GM23248 (cell line): ENCODE data around the gene HOXD9. TPM values are rescaled to one million over a fixed set of nuclear protein-coding genes. Genes with fewer than 3 reads are reported as not detected.

Experiments
- DNase-seq: peaks from one replicate; pipeline ENCODE4 v3.0.0-alpha.2; 2015
- H2AFZ ChIP-seq: fragments of 200-600 bp; sonication (generic); 2 replicates; pipeline ENCODE4 v1.6.1; 2016; ENCODE audit warnings: antibody characterized with exemption
- H3F3A ChIP-seq: fragments of 200-600 bp; sonication (generic); 2 replicates; pipeline ENCODE4 v1.6.1; 2016; ENCODE audit warnings: mild to moderate bottlenecking, antibody characterized with exemption, mixed run types; ENCODE audit not compliant: insufficient read depth
- H3K27ac ChIP-seq: fragments of 200-600 bp; sonication (generic); 2 replicates; pipeline ENCODE4 v1.5.1; 2016; ENCODE audit warnings: mild to moderate bottlenecking
- H3K27me3 ChIP-seq: fragments of 200-600 bp; sonication (generic); replicated peaks from 2 replicates; pipeline ENCODE4 v1.6.1; 2016; ENCODE audit warnings: mild to moderate bottlenecking; ENCODE audit not compliant: insufficient read depth
- H3K36me3 ChIP-seq: fragments of 200-600 bp; sonication (generic); 2 replicates; pipeline ENCODE4 v1.6.1; 2016; ENCODE audit warnings: low read depth, mild to moderate bottlenecking
- H3K4me1 ChIP-seq: fragments of 200-600 bp; sonication (generic); 2 replicates; pipeline ENCODE4 v1.6.1; 2016; ENCODE audit warnings: mild to moderate bottlenecking; ENCODE audit not compliant: insufficient read depth
- H3K4me2 ChIP-seq: fragments of 200-600 bp; sonication (generic); one replicate; pipeline ENCODE4 v1.6.1; 2016; ENCODE audit warnings: mild to moderate bottlenecking; ENCODE audit not compliant: unreplicated experiment
- H3K4me3 ChIP-seq: fragments of 200-600 bp; sonication (generic); 2 replicates; pipeline ENCODE4 v1.5.1; 2016; ENCODE audit warnings: mild to moderate bottlenecking
- H3K79me2 ChIP-seq: fragments of 200-600 bp; sonication (generic); 2 replicates; pipeline ENCODE4 v1.6.1; 2016; ENCODE audit warnings: mild to moderate bottlenecking; ENCODE audit not compliant: insufficient read depth
- H3K9ac ChIP-seq: fragments of 200-600 bp; sonication (generic); 2 replicates; pipeline ENCODE4 v1.6.1; 2016; ENCODE audit warnings: mild to moderate bottlenecking
- H3K9me2 ChIP-seq: fragments of 200-600 bp; sonication (generic); 2 replicates; pipeline ENCODE4 v1.6.1; 2016; ENCODE audit warnings: mixed run types, mild to moderate bottlenecking, moderate library complexity; ENCODE audit not compliant: insufficient read depth
- H3K9me3 ChIP-seq: fragments of 200-600 bp; sonication (generic); one replicate; pipeline ENCODE4 v1.6.1; 2017; ENCODE audit warnings: low read depth
- H4K20me1 ChIP-seq: fragments of 200-600 bp; sonication (generic); 2 replicates; pipeline ENCODE4 v1.6.0; 2016; ENCODE audit not compliant: insufficient read depth
- EZH2 ChIP-seq: fragments of 200-600 bp; sonication (generic); IDR thresholded peaks from 2 replicates; pipeline ENCODE4 v1.6.1; 2018; ENCODE audit warnings: antibody characterized with exemption, mild to moderate bottlenecking; ENCODE audit not compliant: insufficient read depth, poor library complexity, severe bottlenecking
- EZH2phosphoT487 ChIP-seq: fragments of 200-600 bp; sonication (generic); IDR thresholded peaks from 2 replicates; pipeline ENCODE4 v1.6.1; 2018; ENCODE audit warnings: antibody characterized with exemption, moderate library complexity, mild to moderate bottlenecking, low read depth; ENCODE audit not compliant: insufficient read depth
- WGBS, 2 experiments: methylation state at CpG; one replicate each; pipeline ENCODE4 v1.1.6; 2015 to 2017; ENCODE audit warnings: low lambda C conversion rate in 2 of 2, low coverage in 1 of 2; ENCODE audit errors: missing lambda C conversion rate in 2 of 2; 5-methylcytosine and 5-hydroxymethylcytosine counted together
- in situ Hi-C: fragments of 300-500 bp; cut with MboI; formaldehyde crosslinking; loops from 2 replicates; pipeline ENCODE4 v1.15.0; 2020
- polyA plus RNA-seq: library from polyadenylated mRNA; unstranded; fragments of >200 nt; fragmentation: Nextera tagmentation; extraction: Ambion mirVana; gene quantifications from 2 replicates; pipeline ENCODE4 v1.2.1, GENCODE V29; 2016
- total RNA-seq: library from RNA; depleted of rRNA; stranded (reverse); fragments of >200 nt; shearing (Covaris generic); gene quantifications from 2 replicates; pipeline ENCODE4 v1.2.3, GENCODE V29; 2014

Gene HOXD9
- total and polyA plus RNA-seq, 2 experiments from 2014 or later, result 4.2 to 7.2 TPM

GRCh38 chr2:176138923-176139660 is 16.6 kb downstream of the HOXD9 start:
- peaks cover 98% of the 10 kb centered on the region for H3K79me2 ChIP-seq
- peak overlapping the region; percentile 93 for H3K4me2 ChIP-seq
- peak overlapping the region; percentile 85 for H3K4me3 ChIP-seq

GRCh38 chr2:176139661-176140512 is 17.4 kb downstream of the HOXD9 start:
- H3K9me3 ChIP-seq, result no peaks in the 10 kb centered on the region
- in situ Hi-C loops, result loop anchor here (5.0 to 10.0 kb wide), 2 partner anchors 315 to 407 kb away; no protein-coding TSS in a partner anchor
- H3K27me3 ChIP-seq, result no peaks in the 10 kb centered on the region
- H3K79me2 ChIP-seq, result peaks cover 98% of the 10 kb centered on the region
- peaks cover 30% of the 10 kb centered on the region for H3K4me1 ChIP-seq
- peak overlapping the region; percentile 96 for H3K27ac ChIP-seq
- no peaks in the 10 kb centered on the region for H3K9me2 ChIP-seq
- H3F3A ChIP-seq, result peaks cover 32% of the 10 kb centered on the region
- DNase-seq, result peak; percentile 77
- TF ChIP-seq EZH2 (no peak), EZH2phosphoT487 (no peak)
- peak overlapping the region; percentile 93 for H3K4me2 ChIP-seq
- peak overlapping the region; percentile 67 for H2AFZ ChIP-seq
- H4K20me1 ChIP-seq, result no peaks in the 10 kb centered on the region
- H3K4me3 ChIP-seq, result peak overlapping the region; percentile 85
- peak overlapping the region; percentile 97 for H3K9ac ChIP-seq
- H3K36me3 ChIP-seq, result no peaks in the 10 kb centered on the region
- WGBS, 2 experiments, result 3 to 4% methylated on average over 35 to 41 of the region's 41 CpGs

More at GRCh38 chr2:176138923-176139660, 16.6 kb downstream of the HOXD9 start:
- no peaks in the 10 kb centered on the region for H3K36me3 ChIP-seq
- peaks cover 40% of the 10 kb centered on the region for H3F3A ChIP-seq
- no peak for TF ChIP-seq EZH2phosphoT487
- TF ChIP-seq EZH2, result no peak
- H3K9ac ChIP-seq, result peak overlapping the region; percentile 97
- no peaks in the 10 kb centered on the region for H3K9me2 ChIP-seq
- H3K4me1 ChIP-seq, result peaks cover 36% of the 10 kb centered on the region
- peak; percentile 68 for DNase-seq
- in situ Hi-C loops, result no loop called here
- no peaks in the 10 kb centered on the region for H4K20me1 ChIP-seq
- H3K27ac ChIP-seq, result peak overlapping the region; percentile 96
- WGBS, 2 experiments, result 4% methylated on average over 28 of the region's 28 CpGs
- no peaks in the 10 kb centered on the region for H3K9me3 ChIP-seq
- H3K27me3 ChIP-seq, result no peaks in the 10 kb centered on the region
- peak overlapping the region; percentile 64 for H2AFZ ChIP-seq

- H3K9ac ChIP-seq, result peak overlapping the region; percentile 97
These were observed 18.2 kb downstream of the HOXD9 start for GRCh38 chr2:176140513-176141317.

More at GRCh38 chr2:176140513-176141317, 18.2 kb downstream of the HOXD9 start:
- Histone ChIP-seq H3K9me2 (no peaks in the 10 kb centered on the region), H3K4me1 (peaks cover 22% of the 10 kb centered on the region), H3K36me3 (no peaks in the 10 kb centered on the region), H3K9me3 (no peaks in the 10 kb centered on the region), H2AFZ (peak overlapping the region; percentile 67), H3K79me2 (peaks cover 98% of the 10 kb centered on the region), H3K4me3 (peak overlapping the region; percentile 85), H3K4me2 (peak overlapping the region; percentile 93), H3K27ac (peak overlapping the region; percentile 96), H3F3A (peaks cover 24% of the 10 kb centered on the region), H4K20me1 (no peaks in the 10 kb centered on the region; the same call in 1 of the 2 replicates), H3K27me3 (no peaks in the 10 kb centered on the region)
- in situ Hi-C loops, result loop anchor here (5.0 to 10.0 kb wide), 2 partner anchors 314 to 407 kb away; no protein-coding TSS in a partner anchor
- TF ChIP-seq EZH2phosphoT487 (no peak), EZH2 (no peak)
- WGBS, 2 experiments, result 9 to 11% methylated on average over 29 to 45 of the region's 48 CpGs
- peak; percentile 89 for DNase-seq
